ENCODE measurements around the gene DAGLA.

Gene DAGLA

GRCh38 chr11:61777234-61778090 lies 97.3 kb downstream of the DAGLA start:
- no peaks in the 10 kb centered on the region for H3K9me3 ChIP-seq (ENCODE audit: control insufficient read depth in 2 of 2, low read length in 2 of 2)
- H3K36me3 ChIP-seq (ENCODE audit: control insufficient read depth in 2 of 2, insufficient read depth in 2 of 2, low read length in 2 of 2), result peaks cover 0 to 5% of the 10 kb centered on the region in 2 donors
- H3K4me3 ChIP-seq (ENCODE audit: low read length in 2 of 2), result no peak overlapping the region
- no peak overlapping the region for H3K9ac ChIP-seq (ENCODE audit: low read depth in 1 of 2, low read length in 2 of 2)
- H3K4me1 ChIP-seq (ENCODE audit: control insufficient read depth in 2 of 2, insufficient read depth in 2 of 2, low read length in 2 of 2), result peaks cover under 1 to 3% of the 10 kb centered on the region in 2 donors
- no peaks in the 10 kb centered on the region for H3K27me3 ChIP-seq (ENCODE audit: control insufficient read depth in 2 of 2, insufficient read depth in 2 of 2, low read length in 2 of 2)
- H3K27ac ChIP-seq (ENCODE audit: low read depth in 2 of 2, low read length in 2 of 2), result no peak overlapping the region

GRCh38 chr11:61778357-61778886 lies 98.2 kb downstream of the DAGLA start:
- Histone ChIP-seq H3K27ac (ENCODE audit: low read depth in 2 of 2, low read length in 2 of 2) (no peak overlapping the region), H3K9ac (ENCODE audit: low read depth in 1 of 2, low read length in 2 of 2) (no peak overlapping the region), H3K4me3 (ENCODE audit: low read length in 2 of 2) (no peak overlapping the region), H3K9me3 (ENCODE audit: control insufficient read depth in 2 of 2, low read length in 2 of 2) (no peaks in the 10 kb centered on the region), H3K36me3 (ENCODE audit: control insufficient read depth in 2 of 2, insufficient read depth in 2 of 2, low read length in 2 of 2) (peaks cover 0 to 5% of the 10 kb centered on the region in 2 donors), H3K27me3 (ENCODE audit: control insufficient read depth in 2 of 2, insufficient read depth in 2 of 2, low read length in 2 of 2) (no peaks in the 10 kb centered on the region), H3K4me1 (ENCODE audit: control insufficient read depth in 2 of 2, insufficient read depth in 2 of 2, low read length in 2 of 2) (no peaks in the 10 kb centered on the region)

GRCh38 chr11:61778920-61779650 lies 98.9 kb downstream of the DAGLA start:
- no peaks in the 10 kb centered on the region for H3K27me3 ChIP-seq (ENCODE audit: control insufficient read depth in 2 of 2, insufficient read depth in 2 of 2, low read length in 2 of 2)
- no peak overlapping the region for H3K4me3 ChIP-seq (ENCODE audit: low read length in 2 of 2)
- no peak overlapping the region for H3K27ac ChIP-seq (ENCODE audit: low read depth in 2 of 2, low read length in 2 of 2)
- H3K9me3 ChIP-seq (ENCODE audit: control insufficient read depth in 2 of 2, low read length in 2 of 2), result no peaks in the 10 kb centered on the region
- H3K9ac ChIP-seq (ENCODE audit: low read depth in 1 of 2, low read length in 2 of 2), result no peak overlapping the region
- peaks cover 0 to 5% of the 10 kb centered on the region in 2 donors for H3K36me3 ChIP-seq (ENCODE audit: control insufficient read depth in 2 of 2, insufficient read depth in 2 of 2, low read length in 2 of 2)
- no peaks in the 10 kb centered on the region for H3K4me1 ChIP-seq (ENCODE audit: control insufficient read depth in 2 of 2, insufficient read depth in 2 of 2, low read length in 2 of 2)

GRCh38 chr11:61779666-61780525 lies 99.7 kb downstream of the DAGLA start:
- H3K4me3 ChIP-seq (ENCODE audit: low read length in 2 of 2), result no peak overlapping the region
- H3K9ac ChIP-seq (ENCODE audit: low read depth in 1 of 2, low read length in 2 of 2), result no peak overlapping the region
- no peaks in the 10 kb centered on the region for H3K27me3 ChIP-seq (ENCODE audit: control insufficient read depth in 2 of 2, insufficient read depth in 2 of 2, low read length in 2 of 2)
- no peaks in the 10 kb centered on the region for H3K4me1 ChIP-seq (ENCODE audit: control insufficient read depth in 2 of 2, insufficient read depth in 2 of 2, low read length in 2 of 2)
- H3K27ac ChIP-seq (ENCODE audit: low read depth in 2 of 2, low read length in 2 of 2), result no peak overlapping the region
- no peaks in the 10 kb centered on the region for H3K9me3 ChIP-seq (ENCODE audit: control insufficient read depth in 2 of 2, low read length in 2 of 2)
- H3K36me3 ChIP-seq (ENCODE audit: control insufficient read depth in 2 of 2, insufficient read depth in 2 of 2, low read length in 2 of 2), result peaks cover 6 to 10% of the 10 kb centered on the region in 2 donors

GRCh38 chr11:61780581-61781162 lies 100.5 kb downstream of the DAGLA start:
- Histone ChIP-seq H3K27me3 (ENCODE audit: control insufficient read depth in 2 of 2, insufficient read depth in 2 of 2, low read length in 2 of 2) (no peaks in the 10 kb centered on the region), H3K36me3 (ENCODE audit: control insufficient read depth in 2 of 2, insufficient read depth in 2 of 2, low read length in 2 of 2) (peaks cover 10 to 14% of the 10 kb centered on the region in 2 donors), H3K4me1 (ENCODE audit: control insufficient read depth in 2 of 2, insufficient read depth in 2 of 2, low read length in 2 of 2) (no peaks in the 10 kb centered on the region), H3K27ac (ENCODE audit: low read depth in 2 of 2, low read length in 2 of 2) (no peak overlapping the region), H3K4me3 (ENCODE audit: low read length in 2 of 2) (no peak overlapping the region), H3K9me3 (ENCODE audit: control insufficient read depth in 2 of 2, low read length in 2 of 2) (no peaks in the 10 kb centered on the region), H3K9ac (ENCODE audit: low read depth in 1 of 2, low read length in 2 of 2) (no peak overlapping the region)

GRCh38 chr11:61781585-61781984 lies 101.4 kb downstream of the DAGLA start:
- Histone ChIP-seq H3K36me3 (ENCODE audit: control insufficient read depth in 2 of 2, insufficient read depth in 2 of 2, low read length in 2 of 2) (peaks cover 10 to 23% of the 10 kb centered on the region in 2 donors), H3K4me3 (ENCODE audit: low read length in 2 of 2) (no peak overlapping the region), H3K27me3 (ENCODE audit: control insufficient read depth in 2 of 2, insufficient read depth in 2 of 2, low read length in 2 of 2) (no peaks in the 10 kb centered on the region), H3K9me3 (ENCODE audit: control insufficient read depth in 2 of 2, low read length in 2 of 2) (no peaks in the 10 kb centered on the region), H3K4me1 (ENCODE audit: control insufficient read depth in 2 of 2, insufficient read depth in 2 of 2, low read length in 2 of 2) (no peaks in the 10 kb centered on the region), H3K27ac (ENCODE audit: low read depth in 2 of 2, low read length in 2 of 2) (no peak overlapping the region), H3K9ac (ENCODE audit: low read depth in 1 of 2, low read length in 2 of 2) (no peak overlapping the region)

- Histone ChIP-seq H3K4me3 (ENCODE audit: low read length in 2 of 2) (no peak overlapping the region), H3K27me3 (ENCODE audit: control insufficient read depth in 2 of 2, insufficient read depth in 2 of 2, low read length in 2 of 2) (no peaks in the 10 kb centered on the region), H3K9me3 (ENCODE audit: control insufficient read depth in 2 of 2, low read length in 2 of 2) (no peaks in the 10 kb centered on the region), H3K36me3 (ENCODE audit: control insufficient read depth in 2 of 2, insufficient read depth in 2 of 2, low read length in 2 of 2) (peaks cover 16 to 30% of the 10 kb centered on the region in 2 donors), H3K4me1 (ENCODE audit: control insufficient read depth in 2 of 2, insufficient read depth in 2 of 2, low read length in 2 of 2) (no peaks in the 10 kb centered on the region), H3K9ac (ENCODE audit: low read depth in 1 of 2, low read length in 2 of 2) (no peak overlapping the region), H3K27ac (ENCODE audit: low read depth in 2 of 2, low read length in 2 of 2) (no peak overlapping the region)
Observed at GRCh38 chr11:61782299-61782698, 102.1 kb downstream of the DAGLA start.

GRCh38 chr11:61782841-61783240 lies 102.7 kb downstream of the DAGLA start:
- peaks cover 21 to 35% of the 10 kb centered on the region in 2 donors for H3K36me3 ChIP-seq (ENCODE audit: control insufficient read depth in 2 of 2, insufficient read depth in 2 of 2, low read length in 2 of 2)
- H3K4me3 ChIP-seq (ENCODE audit: low read length in 2 of 2), result no peak overlapping the region
- H3K9ac ChIP-seq (ENCODE audit: low read depth in 1 of 2, low read length in 2 of 2), result no peak overlapping the region
- no peaks in the 10 kb centered on the region for H3K4me1 ChIP-seq (ENCODE audit: control insufficient read depth in 2 of 2, insufficient read depth in 2 of 2, low read length in 2 of 2)
- H3K27me3 ChIP-seq (ENCODE audit: control insufficient read depth in 2 of 2, insufficient read depth in 2 of 2, low read length in 2 of 2), result no peaks in the 10 kb centered on the region
- no peaks in the 10 kb centered on the region for H3K9me3 ChIP-seq (ENCODE audit: control insufficient read depth in 2 of 2, low read length in 2 of 2)
- no peak overlapping the region for H3K27ac ChIP-seq (ENCODE audit: low read depth in 2 of 2, low read length in 2 of 2)

- no peaks in the 10 kb centered on the region for H3K9me3 ChIP-seq (ENCODE audit: control insufficient read depth in 2 of 2, low read length in 2 of 2)
- no peak overlapping the region for H3K27ac ChIP-seq (ENCODE audit: low read depth in 2 of 2, low read length in 2 of 2)
- no peak overlapping the region for H3K9ac ChIP-seq (ENCODE audit: low read depth in 1 of 2, low read length in 2 of 2)
- H3K27me3 ChIP-seq (ENCODE audit: control insufficient read depth in 2 of 2, insufficient read depth in 2 of 2, low read length in 2 of 2), result no peaks in the 10 kb centered on the region
- H3K4me1 ChIP-seq (ENCODE audit: control insufficient read depth in 2 of 2, insufficient read depth in 2 of 2, low read length in 2 of 2), result no peaks in the 10 kb centered on the region
- H3K4me3 ChIP-seq (ENCODE audit: low read length in 2 of 2), result no peak overlapping the region
- peaks cover 25 to 44% of the 10 kb centered on the region in 2 donors for H3K36me3 ChIP-seq (ENCODE audit: control insufficient read depth in 2 of 2, insufficient read depth in 2 of 2, low read length in 2 of 2)
Observed at GRCh38 chr11:61783717-61784505, 103.7 kb downstream of the DAGLA start.
